Endodermal cell (in vitro differentiated cells): ENCODE results near the gene DCST2. TPM values are rescaled to one million over a fixed set of nuclear protein-coding genes. Genes with fewer than 3 reads are reported as not detected.
A peak's percentile ranks its signal among the peaks of the same experiment; 100 is the strongest.
"Not testable (repeated sequence)": the region's sequence is repeated elsewhere in the genome, so short reads cannot be mapped to it uniquely, and the experiment has no call there.

Experiments
- DNase-seq: peaks from one replicate; pipeline ENCODE4 v3.0.0-alpha.2; 2017
- H3K27ac ChIP-seq: 2 replicates; pipeline ENCODE4 v1.5.1; 2013; ENCODE audit warnings: mild to moderate bottlenecking, low read depth, low read length, moderate library complexity
- H3K27me3 ChIP-seq: 2 replicates; pipeline ENCODE4 v1.6.1; 2013; ENCODE audit warnings: mild to moderate bottlenecking, low read length, moderate library complexity; ENCODE audit not compliant: insufficient read depth, control insufficient read depth, poor library complexity, severe bottlenecking
- H3K36me3 ChIP-seq: 2 replicates; pipeline ENCODE4 v1.7.0; 2013; ENCODE audit warnings: mild to moderate bottlenecking, low read length, moderate library complexity; ENCODE audit not compliant: control insufficient read depth, insufficient read depth
- H3K4me1 ChIP-seq: one replicate; pipeline ENCODE4 v1.7.0; 2013; ENCODE audit warnings: low read length; ENCODE audit not compliant: control insufficient read depth, insufficient read depth
- H3K4me3 ChIP-seq: 2 replicates; pipeline ENCODE4 v1.5.1; 2013; ENCODE audit warnings: mild to moderate bottlenecking, low read length, moderate library complexity
- H3K9ac ChIP-seq: 2 replicates; pipeline ENCODE4 v1.6.1; 2013; ENCODE audit warnings: mild to moderate bottlenecking, low read length, moderate library complexity; ENCODE audit not compliant: poor library complexity, severe bottlenecking; ENCODE audit errors: extremely low read depth
- H3K9me3 ChIP-seq: 2 replicates; pipeline ENCODE4 v1.6.1; 2013; ENCODE audit warnings: mild to moderate bottlenecking, low read length, moderate library complexity; ENCODE audit not compliant: control insufficient read depth
- H3K27ac Mint-ChIP-seq: 2 replicates; pipeline ENCODE4 v1.8.0; 2020; ENCODE audit warnings: mixed read lengths
- H3K27me3 Mint-ChIP-seq: 2 replicates; pipeline ENCODE4 v1.8.0; 2021; ENCODE audit warnings: mild to moderate bottlenecking, mixed read lengths; ENCODE audit not compliant: insufficient read depth
- H3K36me3 Mint-ChIP-seq: 2 replicates; pipeline ENCODE4 v1.8.0; 2020; ENCODE audit warnings: low read depth, mixed read lengths
- H3K4me1 Mint-ChIP-seq: 2 replicates; pipeline ENCODE4 v1.8.0; 2020; ENCODE audit warnings: mixed read lengths
- H3K4me3 Mint-ChIP-seq: 2 replicates; pipeline ENCODE4 v1.8.0; 2020; ENCODE audit warnings: mild to moderate bottlenecking, moderate library complexity, mixed read lengths
- H3K9me3 Mint-ChIP-seq: 2 replicates; pipeline ENCODE4 v1.8.0; 2020; ENCODE audit warnings: mild to moderate bottlenecking, mixed read lengths
- WGBS, 2 experiments: methylation state at CpG; one replicate each; pipeline versions ENCODE4 v1.1.5 to v1.1.7; 2013; ENCODE audit warnings: missing lambda C conversion rate in 2 of 2, mixed read lengths in 1 of 2; ENCODE audit not compliant: insufficient coverage in 1 of 2, insufficient read length in 1 of 2; 5-methylcytosine and 5-hydroxymethylcytosine counted together
- total RNA-seq, 2 donors: library from RNA; stranded (reverse); fragmentation: NEBNext Ultra II Directional in 1 of 2; extraction: Animal tissue kit (Norgen Biotek cat#: 25700) in 1 of 2; gene quantifications; 2 replicates in 1 of 2; 3 replicates in 1 of 2; pipeline ENCODE4 v1.2.1, GENCODE V29; 2021
- TF ChIP-seq, protein P1 (sequence below): fragments of 200-600 bp; sonication (generic); conservative IDR thresholded peaks from 2 replicates; pipeline ENCODE4 v1.5.0; 2021; ENCODE audit warnings: antibody characterized with exemption, mild to moderate bottlenecking

The DCST2 gene
- total RNA-seq, 2 donors from 2014 or later: 0.44 to 2.0 TPM

DNA sequence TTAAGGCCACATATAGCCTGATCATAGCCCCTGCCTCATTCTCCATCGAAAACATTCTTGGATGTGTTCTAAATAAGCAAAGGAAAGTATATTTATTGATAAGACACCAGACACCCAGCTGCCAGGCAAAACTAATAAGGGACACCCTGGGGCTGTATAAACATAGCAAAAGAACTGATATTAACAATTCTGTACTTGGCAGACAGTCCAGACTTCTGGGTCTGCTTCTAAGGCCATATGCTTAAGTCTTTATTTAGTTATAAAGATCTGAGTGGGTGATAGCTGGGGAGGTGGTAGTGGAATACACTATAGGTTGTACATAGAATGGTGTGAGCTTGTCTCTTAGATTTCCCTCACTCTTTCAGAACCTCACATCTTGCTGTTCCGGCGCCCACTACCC lies 55.2 kb downstream of the DCST2 start:
- no peaks in the 10 kb centered on the region for H3K9me3 ChIP-seq
- no CpG with 5 or more reads among the region's 3 CpGs for WGBS, 2 experiments
- H3K4me1 Mint-ChIP-seq: peaks cover 3% of the 10 kb centered on the region

DNA sequence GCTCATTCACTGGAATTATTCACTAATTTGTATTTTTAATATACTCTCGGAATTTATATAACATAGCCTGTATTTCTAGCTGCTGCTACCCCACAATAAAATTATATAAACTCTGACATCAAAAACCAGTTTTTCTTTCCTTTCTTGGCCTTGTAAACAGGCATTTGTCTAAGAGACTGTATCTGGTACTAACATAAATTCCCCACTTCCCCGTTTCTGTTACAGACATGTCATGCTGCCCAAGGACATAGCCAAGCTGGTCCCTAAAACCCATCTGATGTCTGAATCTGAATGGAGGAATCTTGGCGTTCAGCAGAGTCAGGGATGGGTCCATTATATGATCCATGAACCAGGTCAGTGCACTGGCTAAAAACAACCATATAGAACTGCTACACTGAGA lies 55.8 kb downstream of the DCST2 start:
- not testable (repeated sequence) for H3K9ac ChIP-seq, H3K27ac ChIP-seq, H3K9me3 Mint-ChIP-seq, DNase-seq, H3K4me1 ChIP-seq, H3K4me3 Mint-ChIP-seq, H3K9me3 ChIP-seq, H3K27ac Mint-ChIP-seq, H3K27me3 ChIP-seq, H3K27me3 Mint-ChIP-seq, H3K4me3 ChIP-seq, H3K4me1 Mint-ChIP-seq
- H3K36me3 ChIP-seq: peaks cover 32% of the 10 kb centered on the region
- H3K36me3 Mint-ChIP-seq: peaks cover 32% of the 10 kb centered on the region
- WGBS, 2 experiments: 93 to 95% methylated on average over 2 to 3 of the region's 3 CpGs

More for the DNA sequence above, 55.2 kb downstream of the DCST2 start:
- Mint-ChIP-seq H3K4me3 (no peak overlapping the region), H3K36me3 (peaks cover 32% of the 10 kb centered on the region), H3K9me3 (no peaks in the 10 kb centered on the region), H3K27me3 (no peaks in the 10 kb centered on the region), H3K27ac (no peak overlapping the region)
- Histone ChIP-seq H3K4me3 (no peak overlapping the region), H3K36me3 (peaks cover 32% of the 10 kb centered on the region), H3K27ac (no peak overlapping the region), H3K27me3 (no peaks in the 10 kb centered on the region), H3K9ac (no peak overlapping the region), H3K4me1 (peaks cover 3% of the 10 kb centered on the region)
- no peak for DNase-seq
- TF ChIP-seq, protein P1, sequence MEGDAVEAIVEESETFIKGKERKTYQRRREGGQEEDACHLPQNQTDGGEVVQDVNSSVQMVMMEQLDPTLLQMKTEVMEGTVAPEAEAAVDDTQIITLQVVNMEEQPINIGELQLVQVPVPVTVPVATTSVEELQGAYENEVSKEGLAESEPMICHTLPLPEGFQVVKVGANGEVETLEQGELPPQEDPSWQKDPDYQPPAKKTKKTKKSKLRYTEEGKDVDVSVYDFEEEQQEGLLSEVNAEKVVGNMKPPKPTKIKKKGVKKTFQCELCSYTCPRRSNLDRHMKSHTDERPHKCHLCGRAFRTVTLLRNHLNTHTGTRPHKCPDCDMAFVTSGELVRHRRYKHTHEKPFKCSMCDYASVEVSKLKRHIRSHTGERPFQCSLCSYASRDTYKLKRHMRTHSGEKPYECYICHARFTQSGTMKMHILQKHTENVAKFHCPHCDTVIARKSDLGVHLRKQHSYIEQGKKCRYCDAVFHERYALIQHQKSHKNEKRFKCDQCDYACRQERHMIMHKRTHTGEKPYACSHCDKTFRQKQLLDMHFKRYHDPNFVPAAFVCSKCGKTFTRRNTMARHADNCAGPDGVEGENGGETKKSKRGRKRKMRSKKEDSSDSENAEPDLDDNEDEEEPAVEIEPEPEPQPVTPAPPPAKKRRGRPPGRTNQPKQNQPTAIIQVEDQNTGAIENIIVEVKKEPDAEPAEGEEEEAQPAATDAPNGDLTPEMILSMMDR: no peak

DNA sequence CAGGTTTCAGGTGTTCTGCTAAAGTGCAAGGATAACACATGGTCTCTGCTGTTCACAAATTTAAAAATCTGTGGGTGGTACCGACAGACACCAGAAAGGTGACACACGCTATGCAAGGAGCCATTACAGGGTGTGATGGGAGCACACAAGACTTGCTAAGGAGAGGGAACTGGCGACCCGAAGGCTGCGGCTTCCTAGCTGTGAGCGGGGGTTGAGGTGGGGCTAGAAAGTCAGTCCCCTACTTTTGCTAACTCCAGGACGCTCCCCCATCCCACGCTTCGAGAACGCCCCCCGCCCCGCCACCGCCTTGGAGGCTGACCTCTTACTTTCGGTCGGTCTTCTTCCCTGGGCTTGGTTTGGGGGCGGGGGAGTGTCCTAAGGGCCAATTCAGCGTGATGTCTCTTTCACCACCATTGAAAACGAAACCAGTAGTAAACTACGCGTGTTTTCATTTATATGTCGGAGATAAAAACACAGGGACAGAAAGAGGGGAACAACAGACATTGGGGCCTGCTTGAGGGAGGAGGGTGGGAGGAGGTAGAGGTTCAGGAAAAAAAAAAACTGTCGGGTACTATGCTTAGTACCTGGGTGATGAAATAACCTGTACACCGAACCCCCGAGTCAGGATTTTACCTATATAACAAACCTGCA lies 58.0 kb downstream of the DCST2 start:
- peak overlapping the region; percentile 96 for H3K9ac ChIP-seq
- peak overlapping the region; percentile 96 for H3K27ac ChIP-seq
- H3K4me3 ChIP-seq: peak overlapping the region; percentile 99
- Mint-ChIP-seq H3K4me1 (peaks cover 22% of the 10 kb centered on the region), H3K4me3 (no peak overlapping the region), H3K27me3 (no peaks in the 10 kb centered on the region), H3K9me3 (no peaks in the 10 kb centered on the region), H3K27ac (no peak overlapping the region), H3K36me3 (peaks cover 20% of the 10 kb centered on the region)
- no peaks in the 10 kb centered on the region for H3K9me3 ChIP-seq
- DNase-seq: peak; percentile 77
- peaks cover 6% of the 10 kb centered on the region for H3K4me1 ChIP-seq
- 1 to 2% methylated on average over 13 to 24 of the region's 24 CpGs for WGBS, 2 experiments
- no peaks in the 10 kb centered on the region for H3K27me3 ChIP-seq
- TF ChIP-seq, protein P1: no peak
- H3K36me3 ChIP-seq: peaks cover 27% of the 10 kb centered on the region
